A549 (cell line): ENCODE measurements around the gene SH3BP5L. TPM values are rescaled to one million over a fixed set of nuclear protein-coding genes. Genes with fewer than 3 reads are reported as not detected.
"Not testable (repeated sequence)": the region's sequence is repeated elsewhere in the genome, so short reads cannot be mapped to it uniquely, and the experiment has no call there.

Source experiments
- ATAC-seq, 2 experiments: fragments of 200-7000 bp in 1 of 2; fragments of >200 bp in 1 of 2; cut with Nextera tagmentation in 1 of 2; cut with Tn5 transposase in 1 of 2; 3 replicates each; pipeline versions ENCODE4 v1.8.0 to v1.9.1; 2018 to 2020; ENCODE audit warnings: mild to moderate bottlenecking in 1 of 2, moderate library complexity in 1 of 2
- CTCF ChIA-PET: fragments of 300-600 bp; sonication (Branson Sonifier 250); formaldehyde crosslinking; extraction: SDS; loops from one replicate; lab custom pipeline; 2021; ENCODE audit warnings: antibody characterized with exemption, inconsistent platforms; lab: Yijun Ruan, JAX
- POLR2A ChIA-PET: fragments of 350-600 bp; formaldehyde crosslinking; extraction: SDS; loops from one replicate; lab custom pipeline; 2021; ENCODE audit warnings: antibody characterized with exemption, inconsistent platforms; lab: Yijun Ruan, JAX
- DNase-seq, 2 experiments: peaks; one replicate each; pipeline versions ENCODE4 v3.0.0 to v3.0.0-alpha.2; 2011 to 2016; ENCODE audit warnings: low read depth in 1 of 2, low spot score in 1 of 2
- FAIRE-seq: peaks from 2 replicates; lab custom pipeline; 2011; peaks lifted over from hg19 to GRCh38; lab: Jason Lieb, UNC
- H3K27ac ChIP-seq, 2 experiments: fragments of >200 bp; sonication (Bioruptor Twin); formaldehyde crosslinking; 3 replicates each; pipeline ENCODE4 v1.5.1; 2016 to 2017
- H3K4me1 ChIP-seq: fragments of >200 bp; sonication (Bioruptor Twin); formaldehyde crosslinking; 3 replicates; pipeline ENCODE4 v1.6.1; 2016
- H3K4me2 ChIP-seq: fragments of >200 bp; sonication (Bioruptor Twin); formaldehyde crosslinking; 3 replicates; pipeline ENCODE4 v1.6.1; 2016
- H3K4me3 ChIP-seq: fragments of >200 bp; sonication (Bioruptor Twin); formaldehyde crosslinking; 3 replicates; pipeline ENCODE4 v1.5.1; 2016
- H3K9me3 ChIP-seq: fragments of >200 bp; sonication (Bioruptor Twin); formaldehyde crosslinking; 3 replicates; pipeline ENCODE4 v1.6.1; 2016
- CEBPB ChIP-seq, 2 experiments: fragments of >200 bp in 1 of 2; sonication (Bioruptor Twin) in 1 of 2; formaldehyde crosslinking in 1 of 2; IDR thresholded peaks; 2 replicates each; pipeline ENCODE4 v1.6.1; 2012 to 2016
- CHD2 ChIP-seq: fragments of 150-350 bp; IDR thresholded peaks from 2 replicates; pipeline ENCODE4 v1.6.1; 2014; ENCODE audit warnings: low read length; ENCODE audit not compliant: partially characterized antibody
- E2F6 ChIP-seq: IDR thresholded peaks from 2 replicates; pipeline ENCODE4 v1.6.1; 2012; ENCODE audit warnings: low read depth, borderline replicate concordance
- EP300 ChIP-seq, 2 experiments: fragments of >200 bp; sonication (Bioruptor Twin); formaldehyde crosslinking; IDR thresholded peaks; 2 replicates in 1 of 2; 3 replicates in 1 of 2; pipeline ENCODE4 v1.6.1; 2016 to 2017
- FOSL2 ChIP-seq, 2 experiments: fragments of 450-650 bp in 1 of 2; fragments of >200 bp in 1 of 2; sonication (Bioruptor Twin) in 1 of 2; formaldehyde crosslinking; IDR thresholded peaks; 2 replicates each; pipeline versions ENCODE4 v1.5.0 to v1.6.1; 2016 to 2020; ENCODE audit warnings: mild to moderate bottlenecking in 1 of 2, moderate library complexity in 1 of 2
- HDAC2 ChIP-seq: fragments of 200-600 bp; sonication (generic); IDR thresholded peaks from 2 replicates; pipeline ENCODE4 v1.6.1; 2016
- HEYL ChIP-seq: fragments of 250-450 bp; sonication (Bioruptor Pico); IDR thresholded peaks from 2 replicates; pipeline ENCODE4 v1.8.0; 2021; ENCODE audit warnings: mild to moderate bottlenecking, moderate library complexity
- MAFK ChIP-seq: fragments of 450-650 bp; IDR thresholded peaks from 2 replicates; pipeline ENCODE4 v1.6.1; 2014; ENCODE audit not compliant: partially characterized antibody
- MAX ChIP-seq: IDR thresholded peaks from 2 replicates; pipeline ENCODE4 v1.6.1; 2012
- NPAS2 ChIP-seq: fragments of 250-450 bp; sonication (Bioruptor Pico); IDR thresholded peaks from 2 replicates; pipeline ENCODE4 v1.8.0; 2022; ENCODE audit warnings: mild to moderate bottlenecking, moderate library complexity, borderline replicate concordance
- PBX3 ChIP-seq: IDR thresholded peaks from 2 replicates; pipeline ENCODE4 v1.6.1; 2012
- POLR2AphosphoS2 ChIP-seq: conservative IDR thresholded peaks from 2 replicates; pipeline ENCODE4 v1.6.1; 2012; ENCODE audit warnings: low read length, improper control_type of control experiment, inconsistent platforms
- RAD21 ChIP-seq, 2 experiments: fragments of >200 bp in 1 of 2; sonication (Bioruptor Twin) in 1 of 2; formaldehyde crosslinking in 1 of 2; IDR thresholded peaks in 1 of 2; conservative IDR thresholded peaks in 1 of 2; 2 replicates in 1 of 2; 3 replicates in 1 of 2; pipeline ENCODE4 v1.6.1; 2012 to 2018; ENCODE audit warnings: inconsistent platforms in 1 of 2
- RARB ChIP-seq: fragments of 250-450 bp; sonication (Bioruptor Pico); IDR thresholded peaks from 2 replicates; pipeline ENCODE4 v1.8.0; 2021; ENCODE audit warnings: mild to moderate bottlenecking, moderate library complexity
- RNF2 ChIP-seq: fragments of 200-600 bp; sonication (generic); IDR thresholded peaks from 2 replicates; pipeline ENCODE4 v1.6.1; 2016; ENCODE audit warnings: low read depth, mild to moderate bottlenecking, antibody characterized with exemption, moderate library complexity, borderline replicate concordance
- ZSCAN20 ChIP-seq: fragments of 250-450 bp; sonication (Bioruptor Pico); IDR thresholded peaks from 2 replicates; pipeline ENCODE4 v1.8.0; 2022; ENCODE audit warnings: mild to moderate bottlenecking, moderate library complexity
- WGBS: methylation state at CpG from one replicate; pipeline ENCODE4 v1.1.6; 2017; ENCODE audit errors: missing lambda C conversion rate; 5-methylcytosine and 5-hydroxymethylcytosine counted together
- polyA plus RNA-seq, 4 experiments: library from polyadenylated mRNA; depleted of rRNA in 3 of 4; stranded (reverse); fragments of >200 nt; fragmentation: RNase III in 1 of 4; extraction: RNeasy Plus Mini Kit Qiagen cat#74134 plus additional on column Dnase treatment in 1 of 4; gene quantifications; 2 replicates in 3 of 4; 3 replicates in 1 of 4; pipeline ENCODE4 v1.2.3, GENCODE V29; 2011 to 2017

SH3BP5L gene
- polyA plus RNA-seq, 2 of the 4 experiments (the other 2 are of a cell fraction), result 10.9 to 15.8 TPM

GRCh38 chr1:248794663-248795062, 31.1 kb downstream of the SH3BP5L start:
- H3K4me1 ChIP-seq, H3K27ac ChIP-seq, H3K4me3 ChIP-seq, H3K4me2 ChIP-seq, FAIRE-seq, H3K9me3 ChIP-seq, ATAC-seq, POLR2A ChIA-PET, DNase-seq: not testable (repeated sequence)
- WGBS, result 19% methylated on average over 5 of the region's 5 CpGs
- CTCF ChIA-PET, result interaction anchor here (0.6 to 1.2 kb wide), 3 partner anchors 39 to 173 kb away, joined by 3 read pairs; no protein-coding TSS in a partner anchor

GRCh38 chr1:248793592-248793991, 32.1 kb downstream of the SH3BP5L start:
- no peak for DNase-seq
- no peak for ATAC-seq
- Histone ChIP-seq H3K4me1 (no peaks in the 10 kb centered on the region), H3K27ac (no peak overlapping the region), H3K4me2 (no peak overlapping the region), H3K4me3 (no peak overlapping the region), H3K9me3 (no peaks in the 10 kb centered on the region)
- CTCF ChIA-PET, result interaction anchor here (0.5 kb wide), 1 partner anchor 131 kb away, joined by 3 read pairs; no protein-coding TSS in a partner anchor
- FAIRE-seq, result no peak
- TF ChIP-seq MAFK (no peak), PBX3 (no peak), CHD2 (no peak), RNF2 (no peak), HDAC2 (no peak), FOSL2 (IDR thresholded peaks at IDR 0.05) (no peak), FOSL2 (CRISPR knock-in tag; IDR thresholded peaks at IDR 0.05) (no peak)
- POLR2A ChIA-PET, result no interaction called here

GRCh38 chr1:248792342-248792741, 33.4 kb downstream of the SH3BP5L start:
- ChIA-PET CTCF (interaction anchor here (1.0 kb wide), 1 partner anchor 11 kb away, joined by 3 read pairs; no protein-coding TSS in a partner anchor), POLR2A (no interaction called here)
- Histone ChIP-seq H3K27ac (no peak overlapping the region), H3K9me3 (no peaks in the 10 kb centered on the region), H3K4me2 (no peak overlapping the region), H3K4me1 (no peaks in the 10 kb centered on the region), H3K4me3 (no peak overlapping the region)
- TF ChIP-seq E2F6, result no peak
- TF ChIP-seq CHD2, result no peak
- no peak for TF ChIP-seq CEBPB (IDR thresholded peaks at IDR 0.05)
- no peak for TF ChIP-seq ZSCAN20 (CRISPR knock-in tag)
- no peak for TF ChIP-seq RARB
- TF ChIP-seq POLR2AphosphoS2, result no peak
- TF ChIP-seq MAX, result no peak
- TF ChIP-seq HEYL (CRISPR knock-in tag), result no peak
- no peak for TF ChIP-seq FOSL2 (IDR thresholded peaks at IDR 0.05)
- no peak for TF ChIP-seq FOSL2 (CRISPR knock-in tag; IDR thresholded peaks at IDR 0.05)
- TF ChIP-seq NPAS2, result no peak
- DNase-seq (no peak), FAIRE-seq (no peak), ATAC-seq (no peak)
- 51% methylated on average over 5 of the region's 5 CpGs for WGBS

GRCh38 chr1:248791010-248791409, 34.7 kb downstream of the SH3BP5L start:
- DNase-seq (no peak), FAIRE-seq (no peak), ATAC-seq (no peak)
- Histone ChIP-seq H3K27ac (no peak overlapping the region), H3K9me3 (no peaks in the 10 kb centered on the region), H3K4me2 (no peak overlapping the region), H3K4me3 (no peak overlapping the region), H3K4me1 (peaks cover 3% of the 10 kb centered on the region; the same call in 1 of the 3 replicates)
- POLR2A ChIA-PET, result no interaction called here
- TF ChIP-seq HEYL (CRISPR knock-in tag) (no peak), EP300 (IDR thresholded peaks at IDR 0.05) (no peak), RAD21 (conservative IDR thresholded peaks at IDR 0.05 in 1 of 2, IDR thresholded peaks at IDR 0.05 in 1 of 2) (no peak), POLR2AphosphoS2 (no peak)
- WGBS, result 39% methylated on average over 4 of the region's 4 CpGs
- CTCF ChIA-PET, result interaction anchor here (0.7 kb wide), 1 partner anchor 16 kb away, joined by 3 read pairs; no protein-coding TSS in a partner anchor
